Loucy (cell line): Measurements from ENCODE around the gene OXCT1.

Source experiments
- H2AFZ ChIP-seq: fragments of 200-600 bp; sonication (generic); 2 replicates; pipeline ENCODE4 v1.6.0; 2016; ENCODE audit warnings: antibody characterized with exemption, mild to moderate bottlenecking, low read length, moderate library complexity
- H3F3A ChIP-seq: fragments of 200-600 bp; 2 replicates; pipeline ENCODE4 v1.6.0; 2016; ENCODE audit warnings: antibody characterized with exemption, low read depth, mild to moderate bottlenecking
- H3K27me3 ChIP-seq: fragments of 200-600 bp; sonication (generic); 2 replicates; pipeline ENCODE4 v1.6.1; 2014; ENCODE audit warnings: low read length, mild to moderate bottlenecking; ENCODE audit not compliant: insufficient read depth, poor library complexity, severe bottlenecking
- H3K36me3 ChIP-seq: fragments of 200-600 bp; sonication (generic); 2 replicates; pipeline ENCODE4 v1.6.1; 2016; ENCODE audit warnings: low read length; ENCODE audit not compliant: insufficient read depth
- H3K4me1 ChIP-seq: fragments of 200-600 bp; sonication (generic); 2 replicates; pipeline ENCODE4 v1.5.1; 2014; ENCODE audit warnings: low read length, mild to moderate bottlenecking; ENCODE audit not compliant: insufficient read depth, poor library complexity, severe bottlenecking
- H3K4me2 ChIP-seq: fragments of 200-600 bp; sonication (generic); 2 replicates; pipeline ENCODE4 v1.6.0; 2014; ENCODE audit warnings: antibody characterized with exemption, low read length, low read depth, mild to moderate bottlenecking; ENCODE audit not compliant: poor library complexity, severe bottlenecking
- H3K4me3 ChIP-seq: fragments of 200-600 bp; sonication (generic); 2 replicates; pipeline ENCODE4 v1.5.1; 2014; ENCODE audit warnings: low read length, mild to moderate bottlenecking, mixed read lengths; ENCODE audit not compliant: poor library complexity, severe bottlenecking
- H3K79me2 ChIP-seq: fragments of 200-600 bp; sonication (generic); 2 replicates; pipeline ENCODE4 v1.6.1; 2014; ENCODE audit warnings: low read length; ENCODE audit not compliant: insufficient read depth
- H3K9ac ChIP-seq: fragments of 200-600 bp; sonication (generic); 2 replicates; pipeline ENCODE4 v1.6.0; 2014; ENCODE audit warnings: mild to moderate bottlenecking, low read depth, low read length, moderate library complexity; ENCODE audit not compliant: poor library complexity, severe bottlenecking
- H3K9me2 ChIP-seq: fragments of 200-600 bp; sonication (generic); replicated peaks from 2 replicates; pipeline ENCODE4 v1.6.1; 2016; ENCODE audit warnings: low read depth, low read length, mixed read lengths
- H3K9me3 ChIP-seq: fragments of 200-600 bp; sonication (generic); 2 replicates; pipeline ENCODE4 v1.6.1; 2014; ENCODE audit warnings: mild to moderate bottlenecking, antibody characterized with exemption, low read length, low read depth; ENCODE audit not compliant: insufficient read depth
- H4K20me1 ChIP-seq: fragments of 200-600 bp; sonication (generic); 2 replicates; pipeline ENCODE4 v1.6.0; 2014; ENCODE audit warnings: antibody characterized with exemption, low read length, mild to moderate bottlenecking; ENCODE audit not compliant: insufficient read depth, poor library complexity, severe bottlenecking
- CTCF ChIP-seq: fragments of 200-600 bp; sonication (generic); conservative IDR thresholded peaks from 2 replicates; pipeline ENCODE4 v1.5.1; 2014; ENCODE audit warnings: mild to moderate bottlenecking, antibody characterized with exemption, low read length
- EZH2phosphoT487 ChIP-seq: fragments of 200-600 bp; IDR thresholded peaks from 2 replicates; pipeline ENCODE4 v1.6.1; 2018; ENCODE audit warnings: antibody characterized with exemption, mild to moderate bottlenecking, moderate library complexity, borderline replicate concordance

The OXCT1 gene

GRCh38 chr5:41773799-41774198, 96.4 kb downstream of the OXCT1 start:
- Histone ChIP-seq H3K4me2 (no peak overlapping the region), H3K9ac (no peak overlapping the region), H3K4me1 (no peaks in the 10 kb centered on the region), H3K9me3 (no peaks in the 10 kb centered on the region), H3K79me2 (no peaks in the 10 kb centered on the region), H3K27me3 (no peaks in the 10 kb centered on the region), H3K36me3 (peaks cover 4% of the 10 kb centered on the region; the same call in 1 of the 2 replicates), H3K9me2 (no peaks in the 10 kb centered on the region), H3F3A (no peaks in the 10 kb centered on the region), H3K4me3 (no peak overlapping the region), H4K20me1 (no peaks in the 10 kb centered on the region), H2AFZ (no peak overlapping the region)
- TF ChIP-seq CTCF (no peak), EZH2phosphoT487 (no peak)

DNA sequence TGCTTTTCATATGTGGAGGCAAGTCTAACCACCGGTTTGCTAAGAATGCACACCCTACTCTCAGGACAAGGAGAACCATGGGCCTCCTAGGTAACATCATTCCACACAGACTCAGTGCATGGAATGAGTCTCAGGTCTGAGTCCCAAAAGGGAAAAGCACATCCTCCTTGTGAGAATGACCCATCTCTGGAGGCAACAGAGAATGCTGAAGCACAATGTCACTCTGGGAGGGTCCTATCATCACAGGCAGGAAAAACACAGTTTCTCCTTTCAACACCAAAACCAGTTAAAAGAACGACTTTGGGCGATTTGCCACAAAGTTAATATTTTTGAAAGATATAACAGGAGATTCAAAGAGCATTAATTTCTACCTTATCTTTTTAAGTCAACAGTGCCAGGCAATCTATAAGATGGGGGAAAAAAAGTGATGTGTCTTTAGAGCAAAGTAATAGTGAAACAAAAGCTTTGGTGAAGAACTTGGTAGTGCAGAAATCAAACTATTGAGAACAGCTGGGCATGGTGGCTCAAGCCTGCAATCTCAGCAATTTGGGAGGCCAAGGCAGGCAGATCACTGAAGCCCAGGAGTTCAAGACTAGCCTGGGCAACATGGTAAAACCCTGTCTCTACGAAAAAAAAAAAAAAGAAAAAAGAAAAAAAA, 97.3 kb downstream of the OXCT1 start:
- Histone ChIP-seq H2AFZ (no peak overlapping the region), H3K4me3 (no peak overlapping the region), H3K27me3 (no peaks in the 10 kb centered on the region), H3K36me3 (peaks cover 4% of the 10 kb centered on the region; the same call in 1 of the 2 replicates), H3F3A (no peaks in the 10 kb centered on the region), H3K79me2 (no peaks in the 10 kb centered on the region), H3K4me2 (no peak overlapping the region), H4K20me1 (no peaks in the 10 kb centered on the region), H3K9me2 (no peaks in the 10 kb centered on the region), H3K9ac (no peak overlapping the region), H3K4me1 (no peaks in the 10 kb centered on the region), H3K9me3 (no peaks in the 10 kb centered on the region)
- TF ChIP-seq EZH2phosphoT487, result no peak
- no peak for TF ChIP-seq CTCF

DNA sequence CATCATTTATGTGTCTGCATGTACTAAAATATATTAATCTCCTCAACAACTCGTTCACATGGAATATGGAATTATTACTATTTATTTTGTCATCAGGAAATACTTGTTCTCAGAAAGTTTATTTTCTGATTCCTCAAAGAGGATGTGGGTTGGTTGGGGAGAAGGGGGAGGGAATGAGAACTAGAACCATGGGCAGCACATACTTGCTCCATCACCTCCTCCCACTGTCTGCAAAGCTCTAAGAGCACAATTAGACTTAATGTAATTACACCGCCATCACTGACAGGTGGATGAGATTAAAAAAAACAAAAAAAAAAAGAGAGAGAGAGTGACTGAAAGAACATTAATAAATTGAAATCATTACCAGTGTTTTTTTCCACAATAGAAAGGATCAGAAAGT, 98.2 kb downstream of the OXCT1 start:
- Histone ChIP-seq H3K79me2 (no peaks in the 10 kb centered on the region), H3K4me3 (no peak overlapping the region), H3F3A (no peaks in the 10 kb centered on the region), H3K9me2 (no peaks in the 10 kb centered on the region), H2AFZ (no peak overlapping the region), H3K36me3 (peaks cover 6% of the 10 kb centered on the region; the same call in 1 of the 2 replicates), H3K4me2 (no peak overlapping the region), H3K9me3 (no peaks in the 10 kb centered on the region), H3K9ac (no peak overlapping the region), H4K20me1 (no peaks in the 10 kb centered on the region), H3K27me3 (no peaks in the 10 kb centered on the region), H3K4me1 (no peaks in the 10 kb centered on the region)
- TF ChIP-seq EZH2phosphoT487 (no peak), CTCF (no peak)
